Large intestine (tissue), 3 donors: ENCODE data around the gene FARP1. TPM values are rescaled to one million over a fixed set of nuclear protein-coding genes. Genes with fewer than 3 reads are reported as not detected.
A peak's percentile ranks its signal among the peaks of the same experiment; 100 is the strongest.
"Not testable (repeated sequence)": the region's sequence is repeated elsewhere in the genome, so short reads cannot be mapped to it uniquely, and the experiment has no call there.

Experiments
- DNase-seq, 2 donors: peaks; one replicate each; pipeline versions ENCODE4 v3.0.0 to v3.0.0-alpha.2; 2013
- H3K27ac ChIP-seq: one replicate; pipeline ENCODE4 v1.5.1; 2013; ENCODE audit warnings: low read length
- H3K27me3 ChIP-seq: 2 replicates; pipeline ENCODE4 v1.6.1; 2013; ENCODE audit warnings: low read length; ENCODE audit not compliant: control insufficient read depth, insufficient read depth
- H3K36me3 ChIP-seq: 2 replicates; pipeline ENCODE4 v1.6.1; 2013; ENCODE audit warnings: low read length; ENCODE audit not compliant: control insufficient read depth, insufficient read depth
- H3K4me1 ChIP-seq: one replicate; pipeline ENCODE4 v1.6.1; 2013; ENCODE audit warnings: low read length; ENCODE audit not compliant: control insufficient read depth, insufficient read depth
- H3K4me3 ChIP-seq: one replicate; pipeline ENCODE4 v1.5.1; 2013; ENCODE audit warnings: low read length
- H3K9me3 ChIP-seq: one replicate; pipeline ENCODE4 v1.6.1; 2013; ENCODE audit warnings: mild to moderate bottlenecking, low read depth, low read length, moderate library complexity; ENCODE audit not compliant: control insufficient read depth
- WGBS: methylation state at CpG from one replicate; pipeline ENCODE4 v1.1.5; 2013; ENCODE audit warnings: low lambda C conversion rate; ENCODE audit not compliant: insufficient coverage; 5-methylcytosine and 5-hydroxymethylcytosine counted together
- polyA plus RNA-seq: library from polyadenylated mRNA; unstranded; fragments of 120-200 nt; gene quantifications from one replicate; pipeline ENCODE4 v1.2.1, GENCODE V29; 2013

FARP1 gene
- polyA plus RNA-seq, 1 donor, result 27.6 TPM

GRCh38 chr13:98260357-98261164, 117.7 kb downstream of the FARP1 start:
- DNase-seq, result no peak
- Histone ChIP-seq H3K27ac (no peak overlapping the region), H3K27me3 (no peaks in the 10 kb centered on the region), H3K36me3 (no peaks in the 10 kb centered on the region), H3K4me1 (no peaks in the 10 kb centered on the region), H3K9me3 (no peaks in the 10 kb centered on the region), H3K4me3 (no peak overlapping the region)
- WGBS, result no CpG with 5 or more reads among the region's 8 CpGs

- no CpG with 5 or more reads among the region's 6 CpGs for WGBS
- Histone ChIP-seq H3K27ac (no peak overlapping the region), H3K36me3 (no peaks in the 10 kb centered on the region), H3K4me3 (no peak overlapping the region), H3K9me3 (no peaks in the 10 kb centered on the region), H3K27me3 (no peaks in the 10 kb centered on the region), H3K4me1 (no peaks in the 10 kb centered on the region)
- no peak for DNase-seq
These were observed 118.3 kb downstream of the FARP1 start for GRCh38 chr13:98261165-98261702.

GRCh38 chr13:98262292-98262691, 119.4 kb downstream of the FARP1 start:
- H3K4me1 ChIP-seq, result peaks cover 5% of the 10 kb centered on the region
- no CpG with 5 or more reads among the region's 5 CpGs for WGBS
- H3K9me3 ChIP-seq, result no peaks in the 10 kb centered on the region
- no peak for DNase-seq
- no peak overlapping the region for H3K27ac ChIP-seq
- H3K27me3 ChIP-seq, result no peaks in the 10 kb centered on the region
- no peak overlapping the region for H3K4me3 ChIP-seq
- H3K36me3 ChIP-seq, result no peaks in the 10 kb centered on the region

GRCh38 chr13:98263841-98264240, 120.9 kb downstream of the FARP1 start:
- no peaks in the 10 kb centered on the region for H3K27me3 ChIP-seq
- H3K9me3 ChIP-seq, result no peaks in the 10 kb centered on the region
- peaks cover 9% of the 10 kb centered on the region for H3K4me1 ChIP-seq
- H3K36me3 ChIP-seq, result no peaks in the 10 kb centered on the region
- no peak overlapping the region for H3K4me3 ChIP-seq
- WGBS, result no CpG with 5 or more reads among the region's 2 CpGs
- DNase-seq, result no peak
- H3K27ac ChIP-seq, result no peak overlapping the region

- no CpG with 5 or more reads among the region's 5 CpGs for whole genome bisulfite sequencing
- Histone ChIP-seq H3K36me3 (no peaks in the 10 kb centered on the region), H3K27ac (no peak overlapping the region), H3K4me1 (peaks cover 9% of the 10 kb centered on the region), H3K27me3 (no peaks in the 10 kb centered on the region), H3K4me3 (no peak overlapping the region), H3K9me3 (no peaks in the 10 kb centered on the region)
- DNase-seq, result no peak
These were observed 122.0 kb downstream of the FARP1 start for GRCh38 chr13:98264877-98265276.

- Histone ChIP-seq H3K27ac (no peak overlapping the region), H3K9me3 (no peaks in the 10 kb centered on the region), H3K4me3 (no peak overlapping the region), H3K4me1 (peaks cover 9% of the 10 kb centered on the region), H3K27me3 (no peaks in the 10 kb centered on the region), H3K36me3 (no peaks in the 10 kb centered on the region)
- WGBS, result no CpG with 5 or more reads among the region's 10 CpGs
- DNase-seq, result peak; percentile 25 to 75
These were observed 123.0 kb downstream of the FARP1 start for GRCh38 chr13:98265692-98266551.

- no peaks in the 10 kb centered on the region for H3K27me3 ChIP-seq
- peak; percentile 58 to 86 for DNase-seq
- WGBS, result 0% methylated on average over 1 of the region's 18 CpGs
These were observed 124.4 kb downstream of the FARP1 start for GRCh38 chr13:98267080-98267912.

GRCh38 chr13:98269386-98269785, 126.5 kb downstream of the FARP1 start:
- Histone ChIP-seq H3K27me3 (no peaks in the 10 kb centered on the region), H3K4me3 (no peak overlapping the region), H3K4me1 (peaks cover 9% of the 10 kb centered on the region), H3K36me3 (no peaks in the 10 kb centered on the region), H3K27ac (no peak overlapping the region), H3K9me3 (no peaks in the 10 kb centered on the region)
- no peak for DNase-seq
- WGBS, result no CpG with 5 or more reads among the region's 4 CpGs

More at GRCh38 chr13:98267080-98267912, 124.4 kb downstream of the FARP1 start:
- H3K4me1 ChIP-seq, result peaks cover 9% of the 10 kb centered on the region
- no peaks in the 10 kb centered on the region for H3K9me3 ChIP-seq
- H3K4me3 ChIP-seq, result no peak overlapping the region
- H3K36me3 ChIP-seq, result no peaks in the 10 kb centered on the region
- no peak overlapping the region for H3K27ac ChIP-seq

GRCh38 chr13:98270819-98271218, 127.9 kb downstream of the FARP1 start:
- peaks cover 9% of the 10 kb centered on the region for H3K4me1 ChIP-seq
- H3K9me3 ChIP-seq, result no peaks in the 10 kb centered on the region
- no peak overlapping the region for H3K27ac ChIP-seq
- no peak overlapping the region for H3K4me3 ChIP-seq
- no peaks in the 10 kb centered on the region for H3K27me3 ChIP-seq
- H3K36me3 ChIP-seq, result no peaks in the 10 kb centered on the region
- no peak for DNase-seq
- WGBS, result 100% methylated on average over 3 of the region's 9 CpGs

GRCh38 chr13:98271646-98272045, 128.8 kb downstream of the FARP1 start:
- H3K4me1 ChIP-seq, H3K27ac ChIP-seq, DNase-seq, H3K27me3 ChIP-seq, H3K4me3 ChIP-seq, H3K9me3 ChIP-seq, H3K36me3 ChIP-seq: not testable (repeated sequence)
- WGBS, result 20% methylated on average over 1 of the region's 3 CpGs
